Trophoblast cell (in vitro differentiated cells and primary cell): ENCODE measurements around the gene RPL35.

Experiments used
- DNase-seq, 2 donors: peaks; one replicate each; pipeline ENCODE4 v3.0.0-alpha.2; 2016
- H2AFZ ChIP-seq: 2 replicates; pipeline ENCODE4 v1.6.1; 2013; ENCODE audit warnings: low read length, moderate library complexity, mild to moderate bottlenecking; ENCODE audit not compliant: insufficient read depth, poor library complexity
- H2AK5ac ChIP-seq: 2 replicates; pipeline ENCODE4 v1.6.1; 2013; ENCODE audit warnings: mild to moderate bottlenecking, low read length
- H2BK120ac ChIP-seq: 2 replicates; pipeline ENCODE4 v1.6.1; 2013; ENCODE audit warnings: low read length, mild to moderate bottlenecking, moderate library complexity; ENCODE audit not compliant: insufficient read depth, poor library complexity
- H2BK12ac ChIP-seq: 2 replicates; pipeline ENCODE4 v1.6.1; 2013; ENCODE audit warnings: mild to moderate bottlenecking, low read length, moderate library complexity
- H2BK5ac ChIP-seq: 2 replicates; pipeline ENCODE4 v1.6.1; 2013; ENCODE audit warnings: low read length, low read depth, moderate library complexity, mild to moderate bottlenecking; ENCODE audit not compliant: poor library complexity
- H3K14ac ChIP-seq: 2 replicates; pipeline ENCODE4 v1.6.1; 2013; ENCODE audit warnings: mild to moderate bottlenecking, low read length
- H3K18ac ChIP-seq: 2 replicates; pipeline ENCODE4 v1.6.1; 2013; ENCODE audit warnings: mild to moderate bottlenecking, low read length
- H3K23ac ChIP-seq: 2 replicates; pipeline ENCODE4 v1.6.1; 2013; ENCODE audit warnings: low read length
- H3K27ac ChIP-seq: 2 replicates; pipeline ENCODE4 v1.5.1; 2013; ENCODE audit warnings: low read depth, mild to moderate bottlenecking, inconsistent platforms, low read length, moderate library complexity
- H3K27me3 ChIP-seq: 2 replicates; pipeline ENCODE4 v1.6.1; 2013; ENCODE audit warnings: inconsistent platforms, mild to moderate bottlenecking, low read length, moderate library complexity; ENCODE audit not compliant: insufficient read depth
- H3K36me3 ChIP-seq, 2 experiments: 1 replicate in 1 of 2; 2 replicates in 1 of 2; pipeline ENCODE4 v1.6.1; 2013; ENCODE audit warnings: low read length in 2 of 2, mild to moderate bottlenecking in 2 of 2, moderate library complexity in 1 of 2; ENCODE audit not compliant: insufficient read depth in 2 of 2, control insufficient read depth in 1 of 2
- H3K4ac ChIP-seq: 2 replicates; pipeline ENCODE4 v1.6.1; 2013; ENCODE audit warnings: low read depth, mild to moderate bottlenecking, low read length, moderate library complexity
- H3K4me1 ChIP-seq, 2 experiments: 1 replicate in 1 of 2; 2 replicates in 1 of 2; pipeline ENCODE4 v1.6.1; 2013; ENCODE audit warnings: low read length in 2 of 2, mild to moderate bottlenecking in 2 of 2, moderate library complexity in 1 of 2; ENCODE audit not compliant: insufficient read depth in 2 of 2, control insufficient read depth in 1 of 2
- H3K4me2 ChIP-seq: 2 replicates; pipeline ENCODE4 v1.6.1; 2013; ENCODE audit warnings: inconsistent platforms, mild to moderate bottlenecking, low read length, moderate library complexity
- H3K4me3 ChIP-seq: 2 replicates; pipeline ENCODE4 v1.5.1; 2013; ENCODE audit warnings: mild to moderate bottlenecking, low read depth, low read length, inconsistent platforms
- H3K79me1 ChIP-seq: one replicate; pipeline ENCODE4 v1.6.1; 2013; ENCODE audit warnings: low read length
- H3K79me2 ChIP-seq: 2 replicates; pipeline ENCODE4 v1.6.1; 2013; ENCODE audit warnings: low read length, mild to moderate bottlenecking; ENCODE audit not compliant: control insufficient read depth, insufficient read depth, poor library complexity
- H3K9ac ChIP-seq: 2 replicates; pipeline ENCODE4 v1.6.1; 2013; ENCODE audit warnings: mild to moderate bottlenecking, low read length
- H3K9me3 ChIP-seq: 2 replicates; pipeline ENCODE4 v1.6.1; 2013; ENCODE audit warnings: low read depth, mild to moderate bottlenecking, control low read depth, inconsistent platforms, low read length; ENCODE audit not compliant: insufficient read depth
- H4K12ac ChIP-seq: 2 replicates; pipeline ENCODE4 v1.6.1; 2013; ENCODE audit warnings: low read depth, mild to moderate bottlenecking, low read length, moderate library complexity
- H4K8ac ChIP-seq: 2 replicates; pipeline ENCODE4 v1.6.1; 2013; ENCODE audit warnings: low read depth, mild to moderate bottlenecking, low read length, moderate library complexity
- H4K91ac ChIP-seq: one replicate; pipeline ENCODE4 v1.6.1; 2013; ENCODE audit warnings: low read depth, mild to moderate bottlenecking, low read length, moderate library complexity
- WGBS: extraction: QIAGEN DNeasy Blood & Tissue Kit; methylation state at CpG from one replicate; pipeline ENCODE4 v1.1.7; 2013; ENCODE audit warnings: missing lambda C conversion rate; ENCODE audit not compliant: insufficient read length, insufficient coverage; ENCODE audit errors: extremely low coverage; 5-methylcytosine and 5-hydroxymethylcytosine counted together

Gene RPL35

GRCh38 chr9:124843456-124844034, 18.2 kb downstream of the RPL35 start:
- Histone ChIP-seq H2BK5ac (no peak overlapping the region), H3K27ac (no peak overlapping the region), H3K4me2 (no peak overlapping the region), H3K18ac (no peak overlapping the region), H2AK5ac (peak overlapping the region; percentile 98), H4K8ac (no peak overlapping the region), H3K14ac (peak overlapping the region; percentile 46), H3K23ac (no peak overlapping the region), H3K79me2 (peaks cover 2% of the 10 kb centered on the region), H3K4ac (no peak overlapping the region), H4K91ac (peak overlapping the region; percentile 79), H3K4me1 (peaks cover 12 to 13% of the 10 kb centered on the region in 2 experiments), H2BK12ac (peak overlapping the region; percentile 93), H3K9me3 (no peaks in the 10 kb centered on the region), H3K9ac (no peak overlapping the region), H2AFZ (no peak overlapping the region), H4K12ac (no peak overlapping the region), H3K79me1 (peaks cover 5% of the 10 kb centered on the region), H2BK120ac (peak overlapping the region; percentile 61), H3K36me3 (no peaks in the 10 kb centered on the region), H3K4me3 (no peak overlapping the region), H3K27me3 (no peaks in the 10 kb centered on the region)
- no CpG with 5 or more reads among the region's 11 CpGs for WGBS
- DNase-seq: no peak

DNA sequence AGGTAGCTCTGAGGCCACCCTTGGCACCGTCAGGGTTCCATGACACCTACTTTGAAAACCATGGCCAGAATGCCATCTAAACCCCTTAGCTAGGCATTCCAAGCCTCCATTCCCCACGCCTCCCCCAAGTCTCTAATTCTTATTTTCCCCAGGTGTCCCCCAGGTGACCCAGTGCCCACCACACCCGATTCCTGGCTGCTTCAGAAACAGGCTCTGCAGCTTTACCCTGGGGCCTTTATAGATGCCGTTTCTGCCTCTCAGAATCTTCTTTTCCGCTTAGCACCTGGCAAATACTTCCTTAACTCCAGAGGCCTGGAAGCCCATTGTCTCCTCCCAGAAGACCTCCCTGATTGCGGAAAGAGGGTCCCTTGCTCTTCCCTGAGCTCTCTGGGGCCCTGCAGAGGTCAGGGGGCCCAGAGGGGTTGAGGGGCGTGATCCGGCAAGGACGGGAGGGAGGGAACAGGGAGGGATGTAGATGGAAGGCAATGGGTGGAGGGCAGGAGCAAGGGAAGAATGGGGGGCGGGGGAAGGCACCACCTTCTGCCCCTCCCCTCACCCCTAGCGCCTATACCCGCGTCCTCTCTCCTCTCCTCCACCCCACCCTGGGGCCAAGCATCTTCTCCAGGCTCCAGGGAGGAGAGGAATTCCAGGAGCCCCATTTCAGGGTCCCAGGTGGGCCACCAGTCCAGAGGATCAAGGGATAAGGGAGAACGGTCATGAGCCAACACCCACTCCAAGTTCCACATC, 20.5 kb downstream of the RPL35 start:
- H3K23ac ChIP-seq: no peak overlapping the region
- H4K12ac ChIP-seq: no peak overlapping the region
- peak overlapping the region; percentile 27 for H2BK120ac ChIP-seq
- WGBS: no CpG with 5 or more reads among the region's 14 CpGs
- H2AK5ac ChIP-seq: peak overlapping the region; percentile 11
- peaks cover 2% of the 10 kb centered on the region for H3K79me2 ChIP-seq
- H2AFZ ChIP-seq: no peak overlapping the region
- peaks cover 12 to 13% of the 10 kb centered on the region in 2 experiments for H3K4me1 ChIP-seq
- H3K79me1 ChIP-seq: peaks cover 5% of the 10 kb centered on the region
- H4K91ac ChIP-seq: peak overlapping the region; percentile 36
- no peak overlapping the region for H3K14ac ChIP-seq
- no peaks in the 10 kb centered on the region for H3K9me3 ChIP-seq
- H3K4me2 ChIP-seq: no peak overlapping the region
- H2BK12ac ChIP-seq: peak overlapping the region; percentile 62
- H3K4ac ChIP-seq: no peak overlapping the region
- H3K36me3 ChIP-seq: no peaks in the 10 kb centered on the region
- no peak overlapping the region for H3K18ac ChIP-seq
- peak overlapping the region; percentile 3 for H4K8ac ChIP-seq
- no peak for DNase-seq
- no peak overlapping the region for H3K27ac ChIP-seq
- H2BK5ac ChIP-seq: peak overlapping the region; percentile 2
- no peak overlapping the region for H3K9ac ChIP-seq
- no peak overlapping the region for H3K4me3 ChIP-seq
- H3K27me3 ChIP-seq: no peaks in the 10 kb centered on the region

GRCh38 chr9:124840300-124840833, 21.4 kb downstream of the RPL35 start:
- no peak overlapping the region for H3K18ac ChIP-seq
- WGBS: no CpG with 5 or more reads among the region's 18 CpGs
- H3K4me1 ChIP-seq: peaks cover 12 to 13% of the 10 kb centered on the region in 2 experiments

GRCh38 chr9:124839612-124840299, 22.0 kb downstream of the RPL35 start:
- Histone ChIP-seq H2AK5ac (peak overlapping the region; percentile 59), H3K4me1 (peaks cover 12 to 13% of the 10 kb centered on the region in 2 experiments), H3K27me3 (no peaks in the 10 kb centered on the region), H4K8ac (no peak overlapping the region), H3K14ac (peak overlapping the region; percentile 11), H3K27ac (no peak overlapping the region), H3K9me3 (no peaks in the 10 kb centered on the region), H3K36me3 (no peaks in the 10 kb centered on the region), H3K18ac (no peak overlapping the region), H3K23ac (no peak overlapping the region), H3K4me2 (no peak overlapping the region), H2BK12ac (peak overlapping the region; percentile 55), H3K9ac (no peak overlapping the region), H2BK5ac (no peak overlapping the region), H3K79me1 (peaks cover 7% of the 10 kb centered on the region), H4K12ac (no peak overlapping the region), H3K4me3 (no peak overlapping the region), H2BK120ac (peak overlapping the region; percentile 11), H3K4ac (no peak overlapping the region), H4K91ac (peak overlapping the region; percentile 38), H3K79me2 (peaks cover 2% of the 10 kb centered on the region), H2AFZ (no peak overlapping the region)
- WGBS: no CpG with 5 or more reads among the region's 12 CpGs
- no peak for DNase-seq

More at GRCh38 chr9:124840300-124840833, 21.4 kb downstream of the RPL35 start:
- Histone ChIP-seq H3K79me1 (peaks cover 5% of the 10 kb centered on the region), H3K27ac (no peak overlapping the region), H4K91ac (peak overlapping the region; percentile 38), H3K9me3 (no peaks in the 10 kb centered on the region), H3K4ac (no peak overlapping the region), H2AFZ (no peak overlapping the region), H3K27me3 (no peaks in the 10 kb centered on the region), H4K12ac (no peak overlapping the region), H2BK120ac (peak overlapping the region; percentile 19), H2BK12ac (peak overlapping the region; percentile 48), H3K23ac (no peak overlapping the region), H3K14ac (no peak overlapping the region), H2AK5ac (peak overlapping the region; percentile 59), H2BK5ac (no peak overlapping the region), H3K4me2 (no peak overlapping the region), H3K9ac (no peak overlapping the region), H3K79me2 (peaks cover 2% of the 10 kb centered on the region), H3K4me3 (no peak overlapping the region), H3K36me3 (no peaks in the 10 kb centered on the region), H4K8ac (no peak overlapping the region)
- peak in 1 of 2 donors; percentile 27 for DNase-seq
